Lower lobe of right lung (tissue), 2 donors: Measurements from ENCODE around the gene TBX5. TPM values are rescaled to one million over a fixed set of nuclear protein-coding genes. Genes with fewer than 3 reads are reported as not detected.

Experiments
- ATAC-seq, 2 donors: fragments of 200-7000 bp; cut with Tn5 transposase; one replicate each; pipeline ENCODE4 v1.9.1; 2020 to 2022; ENCODE audit warnings: mild to moderate bottlenecking in 2 of 2, moderate library complexity in 2 of 2
- DNase-seq: peaks from one replicate; pipeline ENCODE4 v3.0.0-alpha.2; 2020
- H3K27ac ChIP-seq: fragments of 200-600 bp; one replicate; pipeline ENCODE4 v1.8.0; 2022
- H3K27me3 ChIP-seq: fragments of 200-600 bp; one replicate; pipeline ENCODE4 v1.8.0; 2022; ENCODE audit warnings: low read depth
- H3K36me3 ChIP-seq: fragments of 200-600 bp; one replicate; pipeline ENCODE4 v1.8.0; 2022; ENCODE audit warnings: mild to moderate bottlenecking
- H3K4me1 ChIP-seq: fragments of 200-600 bp; one replicate; pipeline ENCODE4 v1.8.0; 2022
- H3K4me3 ChIP-seq: fragments of 200-600 bp; one replicate; pipeline ENCODE4 v1.8.0; 2022; ENCODE audit warnings: mild to moderate bottlenecking
- H3K9me3 ChIP-seq: fragments of 200-600 bp; one replicate; pipeline ENCODE4 v1.8.0; 2022
- intact Hi-C: fragments of 100-400 bp; cut with DNase I; formaldehyde crosslinking; loops from one replicate; pipeline ENCODE4 v1.11.0; 2022
- total RNA-seq: library from RNA; stranded (reverse); fragmentation: NEBNext Ultra II Directional; extraction: Animal tissue kit (Norgen Biotek cat#: 25700); gene quantifications from one replicate; pipeline ENCODE4 v1.2.1, GENCODE V29; 2021
- TF ChIP-seq, protein P1 (sequence below): fragments of 200-600 bp; IDR thresholded peaks from one replicate; pipeline ENCODE4 v1.8.0; 2022; ENCODE audit warnings: antibody characterized with exemption, mild to moderate bottlenecking
- donor health status: DM: no; HTN: yes; CAD: no; lungs with severe emphysema.

TBX5 gene
- total RNA-seq, 1 donor from 2014 or later: 15.7 TPM

DNA sequence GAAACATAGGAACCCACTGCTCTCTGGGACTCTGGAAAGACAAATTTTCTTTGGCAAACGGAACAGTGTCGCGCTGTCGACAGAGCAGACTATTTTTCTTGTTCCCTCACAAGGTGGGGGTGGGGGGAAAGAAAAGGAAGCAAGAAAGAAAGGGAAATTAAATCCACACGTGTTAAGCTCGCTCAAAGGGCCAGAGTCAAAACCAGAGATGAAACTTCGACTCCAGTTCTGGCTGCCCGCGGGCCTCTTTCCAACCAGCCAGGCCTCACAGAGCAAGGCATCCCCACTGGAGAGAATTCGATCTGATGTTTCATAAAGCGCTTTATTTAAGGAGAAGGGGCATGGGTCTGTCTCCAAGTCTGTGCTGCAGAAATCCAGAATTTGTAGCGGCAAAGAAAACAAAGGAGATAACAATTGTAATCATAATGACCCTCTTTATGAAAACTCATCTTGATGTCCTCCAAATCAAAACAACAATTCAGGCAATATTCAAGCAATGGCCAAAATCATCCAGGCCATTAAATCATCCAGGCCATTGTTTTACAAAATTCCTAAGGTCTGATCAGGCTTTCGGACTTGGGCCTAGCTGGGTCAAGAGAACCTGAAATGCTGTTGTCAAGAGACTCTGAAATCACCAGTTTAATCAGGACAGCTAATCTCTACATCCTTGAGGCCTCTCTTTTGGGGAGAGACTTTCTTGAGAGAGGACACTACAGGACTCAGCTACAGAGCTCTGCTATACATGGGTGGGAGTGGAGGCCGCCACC, 5.3 kb upstream of the TBX5 start:
- ATAC-seq: no peak
- Histone ChIP-seq H3K36me3 (no peaks in the 10 kb centered on the region), H3K9me3 (no peaks in the 10 kb centered on the region), H3K27ac (peak overlapping the region; percentile 85), H3K27me3 (peaks cover 99% of the 10 kb centered on the region), H3K4me3 (peak overlapping the region; percentile 60), H3K4me1 (no peaks in the 10 kb centered on the region)
- DNase-seq: no peak
- TF ChIP-seq, protein P1, sequence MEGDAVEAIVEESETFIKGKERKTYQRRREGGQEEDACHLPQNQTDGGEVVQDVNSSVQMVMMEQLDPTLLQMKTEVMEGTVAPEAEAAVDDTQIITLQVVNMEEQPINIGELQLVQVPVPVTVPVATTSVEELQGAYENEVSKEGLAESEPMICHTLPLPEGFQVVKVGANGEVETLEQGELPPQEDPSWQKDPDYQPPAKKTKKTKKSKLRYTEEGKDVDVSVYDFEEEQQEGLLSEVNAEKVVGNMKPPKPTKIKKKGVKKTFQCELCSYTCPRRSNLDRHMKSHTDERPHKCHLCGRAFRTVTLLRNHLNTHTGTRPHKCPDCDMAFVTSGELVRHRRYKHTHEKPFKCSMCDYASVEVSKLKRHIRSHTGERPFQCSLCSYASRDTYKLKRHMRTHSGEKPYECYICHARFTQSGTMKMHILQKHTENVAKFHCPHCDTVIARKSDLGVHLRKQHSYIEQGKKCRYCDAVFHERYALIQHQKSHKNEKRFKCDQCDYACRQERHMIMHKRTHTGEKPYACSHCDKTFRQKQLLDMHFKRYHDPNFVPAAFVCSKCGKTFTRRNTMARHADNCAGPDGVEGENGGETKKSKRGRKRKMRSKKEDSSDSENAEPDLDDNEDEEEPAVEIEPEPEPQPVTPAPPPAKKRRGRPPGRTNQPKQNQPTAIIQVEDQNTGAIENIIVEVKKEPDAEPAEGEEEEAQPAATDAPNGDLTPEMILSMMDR: no peak
- intact Hi-C loops: no loop called here

DNA sequence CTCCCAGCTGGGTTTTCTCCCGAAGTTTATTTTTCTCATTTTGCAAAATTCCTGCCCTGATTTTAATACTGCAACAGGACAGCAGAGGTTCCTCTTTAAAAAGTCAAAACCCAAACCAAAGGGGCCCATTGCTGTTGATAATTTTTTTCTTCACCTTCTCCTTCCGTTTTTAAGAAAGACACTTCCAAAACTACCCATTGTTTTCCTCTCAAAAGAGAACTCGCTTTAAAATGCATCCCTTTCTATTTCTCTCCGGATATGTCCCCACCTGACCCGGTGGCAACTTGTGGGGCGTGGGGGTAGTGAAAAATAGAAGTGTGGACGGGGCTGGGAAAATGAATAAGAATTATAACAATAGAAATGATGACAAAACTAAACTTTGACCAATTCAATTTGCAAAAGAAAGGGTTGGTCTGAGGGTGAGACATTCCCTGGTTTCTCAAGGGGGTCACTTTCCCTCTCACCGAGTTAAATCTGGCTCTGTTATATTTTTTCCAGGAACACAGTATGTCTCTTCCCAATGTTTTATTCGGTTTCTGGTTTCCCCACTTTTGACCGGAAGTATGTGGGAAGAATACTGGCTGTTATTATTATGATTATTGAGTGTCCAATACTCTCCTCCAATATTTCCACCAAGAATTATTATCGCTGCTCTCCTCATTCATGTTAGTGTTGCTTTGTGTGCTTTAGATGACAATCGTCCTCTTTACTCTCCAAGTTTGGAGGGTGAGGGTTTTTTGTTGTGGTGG, 4.1 kb upstream of the TBX5 start:
- peaks cover 99% of the 10 kb centered on the region for H3K27me3 ChIP-seq
- TF ChIP-seq, protein P1: no peak

DNA sequence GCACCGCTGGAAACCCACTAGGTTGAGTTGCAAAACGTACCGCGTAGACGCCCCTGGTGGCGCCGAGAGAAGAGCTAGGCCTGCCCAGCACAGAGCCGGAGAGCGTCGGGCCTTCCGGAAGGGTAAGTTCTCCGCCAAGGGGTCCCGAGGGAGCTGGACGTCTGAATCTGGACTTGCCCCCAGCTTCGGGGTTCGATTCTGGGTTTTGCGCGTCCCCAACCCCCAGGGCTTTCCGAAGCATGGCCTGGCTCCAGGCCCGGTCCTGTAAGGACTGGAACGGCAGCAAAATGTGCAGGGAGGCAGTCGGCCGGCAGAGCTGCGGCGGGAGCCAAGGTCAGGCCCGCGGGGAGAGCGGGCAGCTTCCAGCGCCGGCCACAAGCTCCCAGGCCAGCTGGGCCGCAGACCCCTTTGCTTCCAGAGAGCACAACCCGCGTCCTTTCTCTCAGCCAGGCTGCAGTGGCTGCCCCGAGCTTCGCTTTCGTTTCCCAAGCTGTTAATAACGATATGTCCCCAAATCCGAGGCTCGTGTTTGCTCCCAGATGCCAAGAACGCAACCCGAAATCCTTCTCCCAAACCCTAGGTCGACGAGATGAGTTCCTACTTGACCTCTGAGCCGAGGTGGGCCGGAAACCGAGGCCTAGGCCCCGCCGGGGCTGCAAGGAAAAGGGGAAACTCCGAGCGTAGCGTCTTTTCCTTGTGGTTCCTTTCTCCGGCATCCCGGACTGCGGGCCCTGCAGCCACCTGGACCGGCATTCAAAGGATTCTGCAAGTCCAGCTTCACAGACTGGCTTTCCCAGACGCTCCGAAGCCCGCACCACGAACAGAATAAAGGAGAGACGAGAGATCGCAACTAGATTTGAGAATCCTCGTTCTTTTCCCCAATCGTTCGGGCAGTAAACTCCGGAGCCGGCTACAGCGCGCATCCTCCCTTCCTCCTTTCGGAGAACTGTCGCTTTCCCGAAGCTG, 3.2 kb upstream of the TBX5 start:
- Histone ChIP-seq H3K9me3 (no peaks in the 10 kb centered on the region), H3K4me3 (peak overlapping the region; percentile 60), H3K27me3 (peaks cover 99% of the 10 kb centered on the region), H3K4me1 (no peaks in the 10 kb centered on the region), H3K36me3 (no peaks in the 10 kb centered on the region), H3K27ac (peak overlapping the region; percentile 85)
- TF ChIP-seq, protein P1: no peak
- DNase-seq (no peak), ATAC-seq (peak; percentile 34 to 56)
- intact Hi-C loops: no loop called here

More for the DNA sequence above, 4.1 kb upstream of the TBX5 start:
- peak overlapping the region; percentile 85 for H3K27ac ChIP-seq
- intact Hi-C loops: no loop called here
- no peaks in the 10 kb centered on the region for H3K36me3 ChIP-seq
- H3K4me3 ChIP-seq: peak overlapping the region; percentile 60
- ATAC-seq (no peak), DNase-seq (no peak)
- H3K4me1 ChIP-seq: no peaks in the 10 kb centered on the region
- H3K9me3 ChIP-seq: no peaks in the 10 kb centered on the region

DNA sequence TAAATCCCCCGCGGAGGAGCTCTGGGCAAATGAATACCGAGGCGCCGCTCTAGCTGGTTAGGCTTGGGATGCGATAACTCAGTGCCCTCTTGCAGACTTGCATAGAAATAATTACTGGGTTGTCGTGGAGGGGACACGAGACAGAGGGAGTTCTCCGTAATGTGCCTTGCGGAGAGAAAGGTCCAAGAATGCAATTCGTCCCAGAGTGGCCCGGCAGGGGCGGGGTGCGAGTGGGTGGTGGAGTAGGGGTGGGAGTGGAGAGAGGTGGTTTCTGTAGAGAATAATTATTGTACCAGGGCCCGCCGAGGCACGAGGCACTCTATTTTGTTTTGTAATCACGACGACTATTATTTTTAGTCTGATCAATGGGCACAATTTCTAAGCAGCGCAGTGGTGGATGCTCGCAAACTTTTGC, 2.5 kb upstream of the TBX5 start:
- H3K27ac ChIP-seq: peak overlapping the region; percentile 85
- no peak for DNase-seq
- intact Hi-C loops: no loop called here

More for the DNA sequence above, 2.5 kb upstream of the TBX5 start:
- Histone ChIP-seq H3K36me3 (no peaks in the 10 kb centered on the region), H3K27me3 (peaks cover 99% of the 10 kb centered on the region), H3K4me1 (no peaks in the 10 kb centered on the region), H3K4me3 (peak overlapping the region; percentile 60), H3K9me3 (no peaks in the 10 kb centered on the region)
- ATAC-seq: no peak
- TF ChIP-seq, protein P1: no peak
